ENCODE results near the gene SPECC1. TPM values are rescaled to one million over a fixed set of nuclear protein-coding genes. Genes with fewer than 3 reads are reported as not detected.
A peak's percentile ranks its signal among the peaks of the same experiment; 100 is the strongest.

Gene SPECC1
- total RNA-seq, 1 experiment from 2014 or later: 46.4 TPM

- ATAC-seq (no peak), DNase-seq (no peak)
- H3F3A ChIP-seq (ENCODE audit: low read length, unreplicated experiment): no peaks in the 10 kb centered on the region
- H3K27ac ChIP-seq (ENCODE audit: low read length): no peak overlapping the region
- H3K36me3 ChIP-seq (ENCODE audit: low read depth, low read length): no peaks in the 10 kb centered on the region
- H4K20me1 ChIP-seq (ENCODE audit: low read length): peaks cover 9% of the 10 kb centered on the region; the same call in 1 of the 2 replicates
- no peak overlapping the region for H3K4me3 ChIP-seq (ENCODE audit: low read length)
- no peaks in the 10 kb centered on the region for H3K27me3 ChIP-seq (ENCODE audit: low read length)
- H3K4me2 ChIP-seq (ENCODE audit: low read length): no peak overlapping the region
- H3K9ac ChIP-seq (ENCODE audit: low read length): no peak overlapping the region
- ChIA-PET CTCF (no interaction called here), POLR2A (ENCODE audit: unreplicated experiment) (no interaction called here)
- TF ChIP-seq CTCF (conservative IDR thresholded peaks at IDR 0.05; ENCODE audit: low read depth, low read length) (no peak), EZH2phosphoT487 (IDR thresholded peaks at IDR 0.05; ENCODE audit: borderline replicate concordance, low read length) (no peak), EZH2 (IDR thresholded peaks at IDR 0.05; ENCODE audit: low read length, unreplicated experiment) (no peak)
- no peaks in the 10 kb centered on the region for H3K9me2 ChIP-seq (replicated peaks; ENCODE audit: low read length)
- H3K9me3 ChIP-seq (ENCODE audit: low read length): no peaks in the 10 kb centered on the region
- intact Hi-C loops (cut with micrococcal nuclease): no loop called here
- peaks cover 20% of the 10 kb centered on the region for H3K4me1 ChIP-seq (ENCODE audit: insufficient read depth, low read length)
- H2AFZ ChIP-seq (ENCODE audit: low read length): no peak overlapping the region
- BruUV-seq (replicated peaks): no TSS peak
- peaks cover 30% of the 10 kb centered on the region for H3K79me2 ChIP-seq (ENCODE audit: low read length)
Observed at GRCh38 chr17:20154286-20155000, 145.3 kb downstream of the SPECC1 start.

GRCh38 chr17:20155258-20156195 lies 146.4 kb downstream of the SPECC1 start:
- ChIA-PET POLR2A (ENCODE audit: unreplicated experiment) (no interaction called here), CTCF (no interaction called here)
- Histone ChIP-seq H3F3A (ENCODE audit: low read length, unreplicated experiment) (no peaks in the 10 kb centered on the region), H3K27ac (ENCODE audit: low read length) (peak overlapping the region; percentile 20), H3K9me3 (ENCODE audit: low read length) (no peaks in the 10 kb centered on the region), H3K9ac (ENCODE audit: low read length) (peak overlapping the region; percentile 58), H4K20me1 (ENCODE audit: low read length) (peaks cover 9% of the 10 kb centered on the region; the same call in 1 of the 2 replicates), H3K79me2 (ENCODE audit: low read length) (peaks cover 41% of the 10 kb centered on the region), H3K9me2 (replicated peaks; ENCODE audit: low read length) (no peaks in the 10 kb centered on the region), H3K4me3 (ENCODE audit: low read length) (peak overlapping the region; percentile 74), H2AFZ (ENCODE audit: low read length) (peak overlapping the region; percentile 57), H3K4me1 (ENCODE audit: insufficient read depth, low read length) (peaks cover 20% of the 10 kb centered on the region), H3K27me3 (ENCODE audit: low read length) (no peaks in the 10 kb centered on the region), H3K36me3 (ENCODE audit: low read depth, low read length) (no peaks in the 10 kb centered on the region), H3K4me2 (ENCODE audit: low read length) (peak overlapping the region; percentile 85)
- no TSS peak for BruUV-seq (replicated peaks)
- DNase-seq (peak; percentile 99), ATAC-seq (peak; percentile 94)
- TF ChIP-seq CTCF (conservative IDR thresholded peaks at IDR 0.05; ENCODE audit: low read depth, low read length) (no peak), EZH2phosphoT487 (IDR thresholded peaks at IDR 0.05; ENCODE audit: borderline replicate concordance, low read length) (no peak), EZH2 (IDR thresholded peaks at IDR 0.05; ENCODE audit: low read length, unreplicated experiment) (no peak)
- intact Hi-C loops (cut with micrococcal nuclease): loop anchor here (5.0 kb wide), 1 partner anchor 47 kb away; no protein-coding TSS in a partner anchor

Measured in PC-3 (cell line).